Mesendoderm (in vitro differentiated cells): ENCODE measurements around the gene KCNJ9.

Experiments
- DNase-seq: peaks from one replicate; pipeline ENCODE4 v3.0.0; 2013
- H2AK5ac ChIP-seq: 2 replicates; pipeline ENCODE4 v1.6.1; 2013; ENCODE audit warnings: low read length, inconsistent platforms
- H2BK120ac ChIP-seq: 2 replicates; pipeline ENCODE4 v1.6.1; 2013; ENCODE audit warnings: low read depth, mild to moderate bottlenecking, low read length, moderate library complexity, mixed read lengths
- H2BK15ac ChIP-seq: replicated peaks from 2 replicates; pipeline ENCODE4 v1.6.1; 2013; ENCODE audit warnings: low read depth, mild to moderate bottlenecking, moderate library complexity
- H2BK5ac ChIP-seq: 2 replicates; pipeline ENCODE4 v1.6.1; 2013; ENCODE audit warnings: low read length, inconsistent platforms
- H3K18ac ChIP-seq: 2 replicates; pipeline ENCODE4 v1.6.1; 2013; ENCODE audit warnings: mild to moderate bottlenecking, low read length, mixed read lengths
- H3K23ac ChIP-seq: one replicate; pipeline ENCODE4 v1.6.1; 2013; ENCODE audit warnings: low read length
- H3K27ac ChIP-seq: 2 replicates; pipeline ENCODE4 v1.5.1; 2013; ENCODE audit warnings: low read depth, mild to moderate bottlenecking, inconsistent platforms, low read length, moderate library complexity
- H3K27me3 ChIP-seq: 2 replicates; pipeline ENCODE4 v1.6.1; 2013; ENCODE audit warnings: low read length, control low read depth, mild to moderate bottlenecking, inconsistent platforms; ENCODE audit not compliant: insufficient read depth, poor library complexity
- H3K36me3 ChIP-seq: 2 replicates; pipeline ENCODE4 v1.6.1; 2013; ENCODE audit warnings: low read length, inconsistent platforms; ENCODE audit not compliant: control insufficient read depth, insufficient read depth
- H3K4ac ChIP-seq: one replicate; pipeline ENCODE4 v1.6.1; 2013; ENCODE audit warnings: low read depth, mild to moderate bottlenecking, low read length, moderate library complexity
- H3K4me1 ChIP-seq: 2 replicates; pipeline ENCODE4 v1.6.1; 2013; ENCODE audit warnings: low read depth, low read length, inconsistent platforms; ENCODE audit not compliant: control insufficient read depth
- H3K4me2 ChIP-seq: 2 replicates; pipeline ENCODE4 v1.6.1; 2013; ENCODE audit warnings: low read length
- H3K4me3 ChIP-seq: 2 replicates; pipeline ENCODE4 v1.5.1; 2013; ENCODE audit warnings: mild to moderate bottlenecking, low read length
- H3K56ac ChIP-seq: one replicate; pipeline ENCODE4 v1.6.1; 2013; ENCODE audit warnings: low read length
- H3K79me1 ChIP-seq: 2 replicates; pipeline ENCODE4 v1.6.1; 2013; ENCODE audit warnings: low read length, inconsistent platforms
- H3K79me2 ChIP-seq: 2 replicates; pipeline ENCODE4 v1.6.1; 2013; ENCODE audit warnings: mild to moderate bottlenecking, low read length; ENCODE audit not compliant: control insufficient read depth, insufficient read depth
- H3K9ac ChIP-seq: 2 replicates; pipeline ENCODE4 v1.6.1; 2013; ENCODE audit warnings: low read length, inconsistent platforms
- H4K5ac ChIP-seq: one replicate; pipeline ENCODE4 v1.6.1; 2013; ENCODE audit warnings: low read length
- H4K8ac ChIP-seq: one replicate; pipeline ENCODE4 v1.6.1; 2013; ENCODE audit warnings: low read depth, mild to moderate bottlenecking, control low read depth, low read length, moderate library complexity
- WGBS: extraction: QIAGEN DNeasy Blood & Tissue Kit; methylation state at CpG from one replicate; pipeline ENCODE4 v1.1.7; 2013; ENCODE audit warnings: low lambda C conversion rate, missing lambda C conversion rate; ENCODE audit not compliant: insufficient coverage; ENCODE audit errors: extremely low coverage; 5-methylcytosine and 5-hydroxymethylcytosine counted together

Gene KCNJ9

GRCh38 chr1:160117300-160117699 lies 36.0 kb downstream of the KCNJ9 start:
- Histone ChIP-seq H3K4me3 (no peak overlapping the region), H3K27ac (no peak overlapping the region), H2BK5ac (no peak overlapping the region), H3K79me2 (no peaks in the 10 kb centered on the region), H3K23ac (no peak overlapping the region), H3K4ac (no peak overlapping the region), H2BK15ac (no peak overlapping the region), H3K4me2 (no peak overlapping the region), H3K9ac (no peak overlapping the region), H3K36me3 (no peaks in the 10 kb centered on the region), H3K18ac (no peak overlapping the region), H2AK5ac (no peak overlapping the region), H3K79me1 (no peaks in the 10 kb centered on the region), H4K5ac (no peak overlapping the region), H3K27me3 (no peaks in the 10 kb centered on the region), H2BK120ac (no peak overlapping the region), H4K8ac (no peak overlapping the region), H3K4me1 (peaks cover 23% of the 10 kb centered on the region), H3K56ac (peak overlapping the region; percentile 6)
- WGBS, result no CpG with 5 or more reads among the region's 1 CpG
- DNase-seq, result no peak

DNA sequence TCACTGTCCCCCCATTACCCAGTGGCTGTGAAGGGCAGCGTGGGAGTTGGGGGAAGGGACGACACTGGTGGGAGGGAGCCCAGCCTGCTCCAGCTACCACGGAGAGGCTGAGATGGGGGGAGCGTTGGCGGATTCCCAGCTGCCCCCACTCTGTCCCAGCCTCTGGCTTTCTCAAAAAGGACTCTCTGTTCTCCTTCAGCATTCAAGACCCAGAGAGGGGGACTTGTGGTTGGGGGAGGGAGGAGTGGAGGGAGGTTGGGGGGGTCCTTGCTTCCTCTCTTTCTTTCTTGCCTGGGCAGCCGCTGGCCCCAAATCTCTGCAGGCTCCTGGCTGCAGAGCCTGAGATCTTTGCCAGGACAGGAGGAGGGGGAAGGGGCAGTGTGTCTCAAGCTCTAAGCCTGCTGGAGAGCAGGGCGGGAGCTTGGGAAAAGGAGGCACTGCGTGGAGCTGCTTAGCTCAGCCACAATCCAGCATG lies 36.4 kb downstream of the KCNJ9 start:
- Histone ChIP-seq H3K56ac (peak overlapping the region; percentile 6), H4K8ac (no peak overlapping the region), H3K9ac (peak overlapping the region; percentile 0), H3K4ac (no peak overlapping the region), H2BK120ac (no peak overlapping the region), H3K4me2 (no peak overlapping the region), H3K79me2 (no peaks in the 10 kb centered on the region), H3K18ac (no peak overlapping the region), H2BK5ac (no peak overlapping the region), H3K27me3 (no peaks in the 10 kb centered on the region), H2BK15ac (no peak overlapping the region), H3K27ac (no peak overlapping the region), H3K36me3 (no peaks in the 10 kb centered on the region), H3K4me3 (no peak overlapping the region), H4K5ac (no peak overlapping the region), H2AK5ac (no peak overlapping the region), H3K4me1 (peaks cover 23% of the 10 kb centered on the region), H3K79me1 (no peaks in the 10 kb centered on the region), H3K23ac (no peak overlapping the region)
- no CpG with 5 or more reads among the region's 8 CpGs for WGBS
- peak; percentile 50 for DNase-seq

DNA sequence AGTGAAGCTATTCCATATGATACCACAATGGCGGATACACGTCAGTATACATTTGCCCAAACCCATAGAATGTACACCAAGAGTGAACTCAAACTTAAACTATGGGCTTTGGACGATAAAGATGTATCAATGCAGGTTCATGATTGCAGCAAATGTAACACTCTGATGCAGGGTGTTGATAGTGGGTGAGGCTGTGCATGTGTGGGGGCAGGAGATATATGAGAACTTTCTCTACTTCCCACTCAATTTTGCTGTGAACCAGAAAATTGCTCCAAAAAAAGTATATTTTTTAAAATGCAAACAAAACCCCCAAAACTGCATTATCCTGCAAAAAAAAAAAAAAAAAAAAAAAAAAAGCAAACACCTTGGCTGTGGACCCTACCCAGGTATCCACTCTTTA lies 37.6 kb downstream of the KCNJ9 start:
- no CpG with 5 or more reads among the region's 3 CpGs for WGBS
- Histone ChIP-seq H3K4me3 (no peak overlapping the region), H3K79me1 (no peaks in the 10 kb centered on the region), H2BK120ac (no peak overlapping the region), H3K4me2 (no peak overlapping the region), H2AK5ac (no peak overlapping the region), H3K27me3 (no peaks in the 10 kb centered on the region), H3K27ac (no peak overlapping the region), H3K4ac (no peak overlapping the region), H3K23ac (no peak overlapping the region), H3K18ac (no peak overlapping the region), H3K9ac (no peak overlapping the region), H3K4me1 (peaks cover 18% of the 10 kb centered on the region), H4K5ac (no peak overlapping the region), H3K79me2 (no peaks in the 10 kb centered on the region), H4K8ac (no peak overlapping the region), H3K56ac (no peak overlapping the region), H2BK15ac (no peak overlapping the region), H3K36me3 (no peaks in the 10 kb centered on the region), H2BK5ac (no peak overlapping the region)
- no peak for DNase-seq

GRCh38 chr1:160120797-160121196 lies 39.5 kb downstream of the KCNJ9 start:
- Histone ChIP-seq H2AK5ac (no peak overlapping the region), H3K36me3 (no peaks in the 10 kb centered on the region), H3K27me3 (no peaks in the 10 kb centered on the region), H3K4ac (no peak overlapping the region), H3K18ac (no peak overlapping the region), H3K79me2 (no peaks in the 10 kb centered on the region), H3K4me2 (no peak overlapping the region), H2BK15ac (no peak overlapping the region), H3K9ac (no peak overlapping the region), H3K4me1 (peaks cover 10% of the 10 kb centered on the region), H3K4me3 (no peak overlapping the region), H3K56ac (no peak overlapping the region), H3K23ac (no peak overlapping the region), H2BK5ac (no peak overlapping the region), H4K5ac (no peak overlapping the region), H4K8ac (no peak overlapping the region), H3K79me1 (no peaks in the 10 kb centered on the region), H2BK120ac (no peak overlapping the region), H3K27ac (no peak overlapping the region)
- no CpG with 5 or more reads among the region's 5 CpGs for WGBS
- no peak for DNase-seq

DNA sequence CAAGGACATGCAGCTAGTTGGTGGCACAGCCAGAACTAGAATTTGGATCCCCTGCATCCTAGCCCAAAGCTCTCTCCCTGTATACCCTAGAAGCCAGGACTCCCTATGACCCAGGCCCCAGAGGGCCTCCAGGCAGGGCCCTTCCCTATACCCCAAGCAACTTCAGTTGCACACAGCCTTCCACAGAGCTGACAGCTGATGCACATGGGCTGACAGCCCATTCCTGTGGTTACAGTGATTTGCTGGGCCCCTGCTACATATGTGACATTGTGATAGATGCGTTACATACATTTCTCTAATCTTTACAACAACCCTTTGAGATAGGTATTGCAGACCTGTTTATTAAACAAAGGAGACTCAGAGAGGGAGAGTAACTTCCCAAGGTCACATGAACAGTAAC lies 40.0 kb downstream of the KCNJ9 start:
- no CpG with 5 or more reads among the region's 1 CpG for WGBS
- Histone ChIP-seq H2BK15ac (no peak overlapping the region), H3K56ac (no peak overlapping the region), H2AK5ac (no peak overlapping the region), H3K4me2 (no peak overlapping the region), H4K8ac (no peak overlapping the region), H3K4me3 (no peak overlapping the region), H3K4ac (no peak overlapping the region), H3K27ac (no peak overlapping the region), H3K36me3 (no peaks in the 10 kb centered on the region), H3K18ac (no peak overlapping the region), H3K79me1 (no peaks in the 10 kb centered on the region), H3K4me1 (peaks cover 10% of the 10 kb centered on the region), H2BK120ac (no peak overlapping the region), H3K9ac (no peak overlapping the region), H2BK5ac (no peak overlapping the region), H3K79me2 (no peaks in the 10 kb centered on the region), H3K23ac (no peak overlapping the region), H4K5ac (no peak overlapping the region), H3K27me3 (no peaks in the 10 kb centered on the region)
- DNase-seq, result no peak

DNA sequence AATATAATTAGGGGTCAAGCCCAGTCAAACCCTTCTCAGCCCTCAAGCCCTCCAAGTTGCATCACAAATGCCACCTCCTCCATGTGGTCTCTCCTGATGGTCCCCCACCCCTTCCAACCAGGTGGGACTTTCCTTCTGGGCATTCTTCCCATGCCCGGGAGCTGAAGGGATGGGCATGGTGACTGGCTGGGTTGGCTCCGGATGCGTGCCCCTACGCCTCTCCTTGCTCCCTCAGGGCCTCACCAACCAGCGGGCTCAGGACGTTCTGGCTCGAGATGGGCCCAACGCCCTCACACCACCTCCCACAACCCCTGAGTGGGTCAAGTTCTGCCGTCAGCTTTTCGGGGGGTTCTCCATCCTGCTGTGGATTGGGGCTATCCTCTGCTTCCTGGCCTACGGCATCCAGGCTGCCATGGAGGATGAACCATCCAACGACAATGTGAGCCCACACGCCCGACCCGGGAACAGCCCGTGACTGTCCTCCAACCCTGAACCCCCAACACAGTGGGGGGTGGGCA lies 41.7 kb downstream of the KCNJ9 start:
- Histone ChIP-seq H3K27ac (no peak overlapping the region), H2BK120ac (no peak overlapping the region), H3K56ac (no peak overlapping the region), H4K5ac (no peak overlapping the region), H3K79me2 (no peaks in the 10 kb centered on the region), H2BK5ac (no peak overlapping the region), H3K79me1 (no peaks in the 10 kb centered on the region), H4K8ac (no peak overlapping the region), H3K23ac (no peak overlapping the region), H3K36me3 (no peaks in the 10 kb centered on the region), H3K4me3 (no peak overlapping the region), H3K4me2 (no peak overlapping the region), H2BK15ac (no peak overlapping the region), H3K18ac (no peak overlapping the region), H3K27me3 (no peaks in the 10 kb centered on the region), H3K9ac (no peak overlapping the region), H3K4me1 (peaks cover 4% of the 10 kb centered on the region), H2AK5ac (no peak overlapping the region), H3K4ac (no peak overlapping the region)
- no CpG with 5 or more reads among the region's 16 CpGs for WGBS
- DNase-seq, result no peak
